GM21619 (cell line): ENCODE data around the gene STK17B.
A peak's percentile ranks its signal among the peaks of the same experiment; 100 is the strongest.
"Not testable (repeated sequence)": the region's sequence is repeated elsewhere in the genome, so short reads cannot be mapped to it uniquely, and the experiment has no call there.

Experiments used
- ATAC-seq: cut with Tn5 transposase; IDR thresholded peaks from one replicate; pipeline ENCODE4 v1.9.1; 2021; ENCODE audit not compliant: unreplicated experiment

STK17B gene

DNA sequence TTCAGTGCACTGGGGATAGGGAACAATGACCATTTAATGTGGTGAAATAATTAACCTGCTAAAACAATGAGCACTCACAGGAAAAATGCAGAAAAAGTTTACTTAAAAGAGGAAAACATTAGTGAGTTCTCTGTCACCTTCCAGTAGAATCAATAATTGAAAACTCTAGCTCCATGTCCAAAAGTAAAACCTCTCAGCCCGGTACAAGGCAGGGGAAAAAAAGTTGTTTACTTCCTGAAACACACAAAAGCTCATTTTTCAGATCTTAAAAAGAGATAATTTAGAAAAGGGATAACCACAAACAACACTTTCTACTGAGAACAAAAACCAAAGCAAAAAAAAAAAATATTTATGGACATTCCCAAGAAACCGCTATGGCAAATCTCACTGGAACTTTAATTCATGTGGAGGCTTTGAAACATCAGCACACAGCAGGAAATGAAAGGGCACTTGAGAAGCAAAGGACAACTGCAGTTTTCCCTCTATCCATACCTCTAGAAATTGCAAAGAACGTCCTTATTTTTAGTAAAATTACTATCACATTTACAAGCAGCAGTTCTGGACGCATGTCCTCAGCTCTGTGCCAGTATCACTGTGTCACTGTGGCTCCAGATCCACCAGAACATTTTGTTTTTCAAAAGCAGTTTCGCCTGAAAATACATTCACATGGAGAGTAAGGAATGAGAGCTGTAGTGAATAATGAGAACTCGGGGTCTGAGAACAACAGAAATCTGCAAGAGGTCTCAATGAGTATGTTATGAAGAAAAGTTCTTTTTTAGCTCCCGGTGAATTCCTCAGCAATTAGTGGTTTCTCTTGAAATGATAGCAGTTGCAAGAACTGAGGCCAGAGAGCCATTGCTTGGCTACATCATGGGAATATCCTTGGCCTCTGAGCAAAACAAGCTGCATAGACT is 58.1 kb downstream of the STK17B start:
- ATAC-seq = no peak

DNA sequence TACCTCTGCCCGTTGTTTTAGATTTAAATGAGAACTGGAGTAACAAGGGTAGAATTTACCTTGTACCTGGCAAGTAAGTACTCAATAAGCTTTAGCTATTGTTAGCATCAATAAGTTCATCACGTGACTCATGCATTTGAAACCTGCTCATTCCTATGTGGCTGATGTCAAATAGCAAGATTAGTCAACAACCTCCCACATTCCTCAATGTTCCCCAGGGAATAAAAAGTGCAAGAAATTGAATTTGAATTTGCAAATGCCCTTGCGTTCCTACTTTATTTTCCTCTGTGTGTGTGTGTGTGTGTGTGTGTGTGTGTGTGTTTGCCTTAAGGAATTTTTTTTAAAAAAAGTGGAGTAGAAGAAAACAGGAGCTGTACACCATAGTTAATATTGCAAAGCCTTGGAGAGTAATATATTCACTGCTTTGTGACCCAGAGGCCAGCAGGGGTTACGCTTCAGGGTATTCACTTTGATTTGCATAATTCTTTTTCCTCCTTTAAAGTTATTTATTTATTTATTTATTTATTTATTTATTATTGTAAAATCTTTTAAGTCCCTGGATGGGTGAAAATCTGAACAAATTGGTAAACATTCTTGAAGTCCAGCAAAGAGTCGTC is 58.9 kb downstream of the STK17B start:
- no peak for ATAC-seq

DNA sequence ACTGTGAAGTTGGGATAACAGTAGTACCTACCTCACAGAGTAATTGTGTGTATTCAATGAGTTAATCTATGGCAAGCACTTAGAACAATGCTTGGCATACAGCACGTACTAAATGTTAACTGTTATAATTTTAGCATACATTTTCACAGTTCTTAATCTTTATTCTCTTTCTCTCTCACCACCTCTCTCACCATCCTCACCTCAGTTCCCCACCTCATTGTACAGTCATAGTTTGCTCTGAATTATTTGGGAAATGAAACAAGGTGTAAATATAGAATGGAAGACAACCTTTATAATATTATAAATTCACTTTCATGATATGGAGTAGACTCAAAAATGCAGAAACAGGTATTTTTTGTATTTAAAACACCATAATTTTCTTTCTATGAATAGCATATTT is 62.8 kb downstream of the STK17B start:
- no peak for ATAC-seq

DNA sequence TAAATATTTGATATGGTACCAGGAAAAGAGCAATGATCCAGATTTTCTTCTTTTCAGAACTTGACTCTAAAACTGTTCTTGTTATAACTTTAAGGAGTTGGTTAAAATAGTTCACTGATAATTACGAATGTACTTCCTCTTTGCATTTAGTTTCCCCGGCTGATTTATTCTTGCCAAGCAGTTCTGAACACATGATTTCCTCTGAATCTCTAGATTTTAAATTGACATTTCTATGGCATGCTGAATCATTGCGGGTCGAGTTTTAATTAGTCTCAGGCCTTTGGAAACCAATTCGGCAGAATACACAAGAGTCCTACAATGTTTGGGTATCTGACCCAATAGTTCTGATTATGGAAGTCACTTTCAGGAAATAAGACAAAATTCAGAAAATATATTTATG is 65.4 kb downstream of the STK17B start:
- ATAC-seq = no peak

DNA sequence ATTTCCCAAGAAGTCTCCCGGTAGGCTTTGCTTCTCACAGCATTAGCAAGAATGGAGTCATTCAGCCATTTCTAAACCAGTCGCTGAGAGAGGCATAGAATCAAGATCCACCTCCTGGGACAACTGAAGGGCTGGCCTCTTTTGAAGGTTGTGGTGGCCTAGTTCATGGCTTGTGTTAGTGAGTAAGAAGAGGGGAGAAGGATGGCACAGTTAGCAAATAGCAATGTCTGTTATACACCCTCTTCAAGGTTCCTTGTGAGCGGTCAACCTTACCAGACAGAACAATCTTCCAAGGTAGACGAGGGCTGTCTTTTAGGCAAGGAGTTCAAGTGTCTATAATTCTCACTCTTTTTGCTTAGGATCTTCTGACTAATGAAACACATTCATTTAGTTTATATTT is 67.3 kb downstream of the STK17B start:
- ATAC-seq = no peak

DNA sequence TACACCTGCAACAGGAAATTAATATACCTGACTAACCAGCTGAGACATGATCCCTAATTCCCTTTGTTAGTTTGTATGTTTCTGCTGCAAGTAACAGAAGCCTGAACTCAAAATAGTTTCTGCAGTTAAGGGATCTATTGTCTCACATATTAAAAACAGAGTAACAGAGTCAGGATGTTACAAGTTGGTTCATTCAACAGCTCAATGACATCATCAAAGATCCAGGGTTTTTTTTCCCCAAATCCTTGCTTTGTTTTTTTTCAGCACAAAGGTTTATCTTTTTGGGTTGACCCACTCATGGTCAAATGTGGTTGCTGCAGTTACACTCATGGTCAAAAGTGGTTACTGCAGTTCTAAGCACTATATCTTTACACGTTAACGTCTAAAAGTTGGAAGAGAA is 67.8 kb downstream of the STK17B start:
- no peak for ATAC-seq

DNA sequence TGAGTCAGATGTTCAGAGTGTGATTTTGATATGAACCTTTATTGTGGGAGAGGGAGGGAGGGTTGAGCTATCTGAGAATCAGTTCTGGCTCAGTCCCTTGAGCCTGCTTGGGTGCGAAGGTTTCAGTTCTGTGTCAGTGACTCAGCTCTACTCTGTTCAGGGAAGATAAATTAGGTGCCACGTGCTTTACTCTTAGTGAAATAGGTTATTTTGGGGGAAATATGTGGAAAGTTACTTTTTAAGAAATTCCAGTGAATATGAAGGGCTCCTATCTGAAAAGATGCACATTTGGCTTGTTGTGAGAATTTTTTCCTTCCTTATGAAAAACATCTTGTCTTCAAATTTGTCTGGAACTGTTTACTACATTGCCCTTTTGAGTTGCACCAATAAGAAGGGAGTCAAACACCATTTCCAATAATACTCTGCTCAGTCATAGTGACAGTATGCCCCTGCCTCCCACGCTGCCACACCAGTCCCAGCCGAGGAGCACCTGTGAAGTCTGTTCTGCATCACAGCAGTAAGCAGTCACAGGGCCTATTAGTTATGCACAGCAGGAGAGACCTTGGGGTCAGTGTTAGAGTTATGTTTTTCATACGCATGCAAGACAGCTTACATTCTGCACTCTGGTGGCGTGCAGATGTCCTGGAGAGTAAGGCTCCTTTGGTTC is 69.9 kb downstream of the STK17B start:
- ATAC-seq = peak; percentile 95

DNA sequence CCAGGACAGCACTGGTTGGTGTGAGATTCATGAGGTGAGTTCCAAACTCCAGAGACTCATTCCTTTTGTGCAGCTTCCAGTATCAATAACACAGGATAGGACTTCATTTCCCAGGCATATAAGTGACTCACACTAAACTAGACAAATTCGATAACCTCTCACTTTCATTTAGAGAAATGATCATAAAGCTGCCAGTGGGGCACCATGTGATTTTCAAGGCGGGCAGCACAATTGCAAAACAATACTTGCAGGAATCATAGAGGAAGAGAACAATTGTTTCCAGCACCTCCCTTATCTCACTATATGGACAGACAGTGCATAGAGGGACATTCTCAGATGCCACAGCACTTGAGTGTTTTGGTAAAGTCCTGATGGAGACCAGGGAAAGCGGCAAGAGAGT is 71.5 kb downstream of the STK17B start:
- no peak for ATAC-seq

DNA sequence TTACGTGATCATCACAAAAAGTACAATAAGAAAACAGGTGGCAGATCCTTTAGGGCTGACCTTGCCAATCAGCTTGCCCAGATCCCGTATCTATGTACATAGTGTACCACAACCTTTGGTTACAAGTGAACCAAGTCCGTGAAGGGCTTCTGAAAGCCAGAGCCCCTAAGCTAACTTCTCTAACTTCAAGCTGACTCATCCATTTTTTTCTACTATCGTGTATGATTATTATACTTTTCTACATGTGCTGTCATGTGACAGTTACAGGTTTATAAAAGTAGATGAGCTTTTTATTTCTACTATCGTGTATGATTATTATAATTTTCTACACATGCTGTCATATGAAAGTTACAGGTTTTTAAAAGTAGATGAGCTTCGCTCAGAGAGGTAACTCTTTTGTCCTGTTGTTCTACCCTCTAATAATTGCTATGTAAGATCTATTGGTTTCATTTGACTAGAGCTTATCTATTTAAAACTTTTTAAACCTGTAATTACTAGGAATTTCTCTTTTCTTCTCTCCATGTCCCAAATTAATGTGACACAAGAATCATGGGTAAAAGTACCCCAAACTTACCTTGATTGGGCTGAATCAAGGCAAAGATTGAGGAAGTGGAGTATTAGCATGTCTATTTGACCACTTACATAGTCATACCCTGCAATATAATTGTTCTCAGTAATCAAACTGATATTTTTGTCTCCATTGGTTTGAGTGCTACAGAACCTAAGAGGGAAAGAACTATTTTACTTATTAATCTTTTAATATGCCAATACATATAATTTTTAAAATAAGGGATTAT is 73.3 kb downstream of the STK17B start:
- ATAC-seq = no peak

DNA sequence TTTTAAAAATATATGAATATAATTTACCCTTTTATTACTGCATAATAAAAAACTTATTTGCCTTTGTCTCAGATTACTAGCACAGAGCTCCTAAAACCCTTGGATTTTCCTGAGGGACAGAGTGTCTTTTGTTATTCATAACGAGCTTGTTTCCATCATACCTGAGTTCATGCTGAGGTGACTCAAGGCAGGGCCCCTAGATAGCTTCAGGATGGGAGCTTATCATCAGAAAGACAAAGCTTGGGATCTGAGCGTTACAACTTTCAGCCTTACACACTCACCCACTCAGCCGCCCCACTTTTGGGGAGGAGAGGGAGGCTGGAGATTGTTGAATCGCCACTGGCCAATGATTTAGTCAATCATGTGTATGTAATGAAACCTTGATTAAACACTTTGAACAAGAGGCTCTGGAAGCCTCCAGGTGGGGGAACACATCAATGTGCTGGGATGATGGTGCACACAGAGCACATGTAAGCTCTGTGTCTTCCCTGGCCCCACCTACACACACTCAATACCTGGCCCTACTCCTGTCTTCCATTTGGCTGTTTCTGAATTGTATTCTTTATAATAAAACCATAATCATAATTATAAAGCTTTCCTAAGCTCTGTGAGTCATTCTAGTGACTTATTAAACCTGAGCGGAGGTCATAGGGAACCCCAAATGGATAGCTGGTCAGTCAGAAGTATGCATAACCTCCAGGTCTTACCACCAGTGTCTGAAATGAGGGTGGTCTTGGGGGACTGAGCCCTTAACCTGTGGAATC is 74.2 kb downstream of the STK17B start:
- ATAC-seq = no peak

DNA sequence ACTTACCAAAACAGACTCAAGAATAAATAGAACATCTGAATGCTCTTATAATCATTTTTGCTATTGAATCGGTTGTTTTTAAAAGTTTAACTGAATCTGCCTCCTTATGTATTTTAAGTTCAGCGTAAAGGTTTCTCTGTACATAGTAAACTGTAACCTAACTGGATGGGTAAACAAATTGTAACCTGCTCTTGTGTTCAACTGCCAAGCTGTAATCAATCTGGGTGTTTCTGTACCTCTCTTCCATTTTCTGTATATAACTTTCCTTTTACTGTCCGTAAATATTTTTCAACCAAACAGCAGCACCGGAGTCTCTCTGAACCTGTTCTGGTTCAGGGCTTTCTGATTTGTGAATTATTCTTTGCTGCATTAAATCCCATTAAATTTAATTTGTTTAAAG is 75.1 kb downstream of the STK17B start:
- no peak for ATAC-seq

DNA sequence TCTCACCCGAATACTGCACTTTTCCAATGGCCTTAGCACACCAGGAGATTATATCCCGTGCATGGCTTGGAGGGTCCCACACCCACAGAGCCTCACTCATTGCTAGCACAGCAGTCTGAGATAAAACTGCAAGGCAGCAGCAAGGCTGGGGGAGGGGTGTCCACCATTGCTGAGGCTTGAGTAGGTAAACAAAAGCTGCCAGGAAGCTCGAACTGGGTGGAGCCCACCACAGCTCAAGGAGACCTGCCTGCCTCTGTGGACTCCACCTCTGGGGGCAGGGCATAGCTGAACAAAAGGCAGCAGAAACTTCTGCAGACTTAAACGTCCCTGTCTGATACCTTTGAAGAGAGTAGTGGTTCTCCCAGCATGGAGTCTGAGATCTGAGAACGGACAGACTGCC is 81.9 kb downstream of the STK17B start:
- ATAC-seq = not testable (repeated sequence)

DNA sequence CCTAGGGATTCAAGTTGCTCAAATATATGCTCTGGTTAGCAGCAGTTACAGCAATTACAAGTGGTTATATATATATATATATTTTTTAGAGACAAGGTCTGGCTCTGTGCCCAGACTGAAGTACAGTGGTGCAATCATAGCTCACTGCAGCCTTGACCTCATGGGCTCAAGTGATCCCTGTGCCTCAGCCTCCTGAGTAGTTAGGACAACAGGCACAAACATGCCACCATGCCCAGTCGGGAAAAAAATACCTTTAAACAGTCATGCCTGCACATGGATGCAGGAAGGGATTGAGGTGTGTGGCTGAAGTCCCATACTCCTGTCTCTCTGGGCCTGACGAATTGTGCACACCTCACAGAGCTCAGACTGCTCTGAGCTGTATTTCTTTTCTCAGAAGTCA is 83.2 kb downstream of the STK17B start:
- ATAC-seq = no peak

DNA sequence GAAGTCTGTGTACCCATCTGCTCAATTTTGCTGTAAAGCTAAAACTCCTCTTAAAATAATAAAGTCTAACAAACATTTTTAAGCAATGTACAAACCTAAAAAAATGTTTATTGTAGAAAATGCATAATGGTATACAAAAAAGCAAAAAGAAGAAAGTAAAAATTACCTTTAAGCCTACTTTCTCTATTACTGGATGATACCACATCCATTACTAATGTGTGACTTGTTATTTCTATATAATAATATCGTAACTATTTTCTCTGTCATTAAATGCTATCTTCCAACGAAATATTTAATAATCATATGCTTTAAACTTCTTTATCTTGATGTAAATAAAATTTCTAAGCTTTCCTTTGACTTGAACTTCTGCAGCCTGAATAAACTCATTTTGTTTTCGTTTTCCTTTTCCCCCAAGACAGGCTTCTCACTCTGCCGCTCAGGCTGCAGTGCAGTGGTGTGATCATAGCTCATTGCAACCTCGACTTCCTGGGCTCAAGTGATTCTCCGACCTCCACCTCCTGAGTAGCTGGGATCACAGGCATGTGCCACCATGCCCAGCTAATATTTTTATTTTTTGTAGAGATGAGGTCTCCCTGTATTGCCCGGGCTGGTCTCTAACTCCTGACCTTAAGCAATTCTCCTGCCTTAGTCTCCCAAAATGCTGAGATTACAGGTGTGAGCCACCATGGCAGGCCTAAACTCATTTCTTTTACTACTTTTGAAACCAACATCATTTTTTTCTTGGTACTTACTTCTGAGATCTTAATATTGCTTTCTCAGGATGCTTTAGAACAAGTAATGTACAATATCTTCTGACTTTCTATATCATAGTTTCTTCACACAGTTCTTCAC is 84.6 kb downstream of the STK17B start:
- peak; percentile 67 for ATAC-seq

DNA sequence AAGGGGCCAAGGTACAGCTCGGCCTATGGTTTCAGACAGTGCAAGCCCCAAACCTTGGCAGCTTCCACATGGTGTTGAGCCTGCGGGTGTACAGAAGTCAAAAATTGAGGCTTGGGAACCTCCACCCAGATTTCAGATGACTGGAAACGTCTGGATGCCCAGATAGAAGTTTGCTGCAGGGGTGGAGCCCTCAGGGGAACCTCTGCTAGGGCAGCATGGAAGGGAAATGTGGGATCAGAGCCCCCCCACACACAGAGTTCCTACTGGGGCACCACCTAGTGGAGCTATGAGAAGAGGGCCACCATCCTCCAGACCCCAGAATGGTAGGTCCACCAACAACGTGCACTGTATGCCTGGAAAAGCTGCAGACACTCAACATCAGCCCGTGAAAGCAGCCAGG is 87.8 kb downstream of the STK17B start:
- no peak for ATAC-seq
